ENCODE measurements around the gene ART1. TPM values are rescaled to one million over a fixed set of nuclear protein-coding genes. Genes with fewer than 3 reads are reported as not detected.
"Not testable (repeated sequence)": the region's sequence is repeated elsewhere in the genome, so short reads cannot be mapped to it uniquely, and the experiment has no call there.

Gene ART1
- total RNA-seq, 1 donor from 2014 or later, result not detected

DNA sequence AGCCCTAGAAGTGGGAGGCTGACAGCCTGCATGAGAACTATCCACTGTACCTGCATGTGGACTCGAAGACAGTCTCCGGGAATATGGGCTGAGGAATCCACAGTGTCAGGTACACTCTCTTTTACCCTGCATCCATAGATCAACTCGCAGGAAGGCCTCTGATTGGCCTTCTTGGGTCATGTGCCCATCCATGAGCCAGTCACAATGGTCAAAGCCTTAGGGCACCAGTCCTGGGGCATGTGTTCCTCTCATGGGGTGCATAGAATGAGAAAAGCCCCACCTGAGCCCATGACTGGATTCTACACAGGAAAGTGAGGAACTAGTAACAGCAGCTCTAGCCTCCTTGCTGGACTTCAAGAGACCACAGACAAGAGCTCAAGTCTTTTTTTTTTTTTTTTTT, 10.6 kb downstream of the ART1 start:
- Mint-ChIP-seq H3K4me3 (no peak overlapping the region), H3K4me1 (no peaks in the 10 kb centered on the region), H3K9me3 (no peaks in the 10 kb centered on the region), H3K36me3 (no peaks in the 10 kb centered on the region), H3K27me3 (ENCODE audit: low read depth) (peaks cover 10% of the 10 kb centered on the region), H3K27ac (no peak overlapping the region)
- TF ChIP-seq, protein P1, sequence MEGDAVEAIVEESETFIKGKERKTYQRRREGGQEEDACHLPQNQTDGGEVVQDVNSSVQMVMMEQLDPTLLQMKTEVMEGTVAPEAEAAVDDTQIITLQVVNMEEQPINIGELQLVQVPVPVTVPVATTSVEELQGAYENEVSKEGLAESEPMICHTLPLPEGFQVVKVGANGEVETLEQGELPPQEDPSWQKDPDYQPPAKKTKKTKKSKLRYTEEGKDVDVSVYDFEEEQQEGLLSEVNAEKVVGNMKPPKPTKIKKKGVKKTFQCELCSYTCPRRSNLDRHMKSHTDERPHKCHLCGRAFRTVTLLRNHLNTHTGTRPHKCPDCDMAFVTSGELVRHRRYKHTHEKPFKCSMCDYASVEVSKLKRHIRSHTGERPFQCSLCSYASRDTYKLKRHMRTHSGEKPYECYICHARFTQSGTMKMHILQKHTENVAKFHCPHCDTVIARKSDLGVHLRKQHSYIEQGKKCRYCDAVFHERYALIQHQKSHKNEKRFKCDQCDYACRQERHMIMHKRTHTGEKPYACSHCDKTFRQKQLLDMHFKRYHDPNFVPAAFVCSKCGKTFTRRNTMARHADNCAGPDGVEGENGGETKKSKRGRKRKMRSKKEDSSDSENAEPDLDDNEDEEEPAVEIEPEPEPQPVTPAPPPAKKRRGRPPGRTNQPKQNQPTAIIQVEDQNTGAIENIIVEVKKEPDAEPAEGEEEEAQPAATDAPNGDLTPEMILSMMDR (IDR thresholded peaks at IDR 0.05; ENCODE audit: unreplicated experiment), result no peak
- no peak for DNase-seq (ENCODE audit: low spot score in 2 of 2, unreplicated experiment in 2 of 2)

DNA sequence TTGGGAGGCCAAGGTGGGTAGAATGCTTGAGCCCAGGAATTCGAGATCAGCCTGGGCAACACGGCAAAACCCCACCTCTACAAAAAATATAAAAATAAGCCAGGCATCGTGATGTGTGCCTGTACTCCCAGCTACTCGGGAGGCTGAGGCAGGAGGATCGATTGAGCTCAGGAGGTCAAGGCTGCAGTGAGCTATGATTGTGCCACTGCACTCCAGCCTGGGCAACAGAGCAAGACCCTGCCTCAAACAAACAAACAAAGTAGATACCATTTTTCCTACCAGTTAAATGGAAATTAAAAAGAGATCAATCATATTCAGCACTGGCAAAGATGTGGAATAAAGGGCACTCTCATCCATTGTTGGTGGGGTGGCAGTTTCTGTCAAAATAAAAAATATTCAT, 12.4 kb downstream of the ART1 start:
- H3K27ac Mint-ChIP-seq; H3K4me1 Mint-ChIP-seq; H3K36me3 Mint-ChIP-seq; H3K27me3 Mint-ChIP-seq (ENCODE audit: low read depth); H3K4me3 Mint-ChIP-seq; H3K9me3 Mint-ChIP-seq; DNase-seq (ENCODE audit: low spot score in 2 of 2, unreplicated experiment in 2 of 2): not testable (repeated sequence)

DNA sequence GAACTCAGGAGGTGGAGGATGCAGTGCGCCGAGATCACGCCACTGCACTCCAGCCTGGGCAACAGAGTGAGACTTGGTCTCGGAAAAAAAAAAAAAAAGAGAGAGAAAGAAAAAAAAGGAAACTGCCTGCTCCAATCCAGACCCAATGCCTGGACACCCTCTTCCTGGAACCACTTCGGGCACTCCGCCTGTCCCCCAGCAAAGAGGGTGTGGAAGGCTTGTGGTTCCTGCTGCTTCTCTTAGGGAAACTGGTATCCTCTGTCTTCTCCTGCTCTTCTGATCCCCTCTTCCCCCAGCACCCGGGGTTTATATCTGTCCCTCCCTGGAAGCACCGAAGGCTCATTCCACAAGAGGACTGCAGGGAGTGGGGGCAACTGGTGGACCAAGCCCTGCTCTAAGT, 13.3 kb downstream of the ART1 start:
- peaks cover 6% of the 10 kb centered on the region for H3K27me3 Mint-ChIP-seq (ENCODE audit: low read depth)
- no peak overlapping the region for H3K4me3 Mint-ChIP-seq
- H3K27ac Mint-ChIP-seq, result no peak overlapping the region
- no peaks in the 10 kb centered on the region for H3K4me1 Mint-ChIP-seq
- no peaks in the 10 kb centered on the region for H3K9me3 Mint-ChIP-seq
- no peak for DNase-seq (ENCODE audit: low spot score in 2 of 2, unreplicated experiment in 2 of 2)
- no peaks in the 10 kb centered on the region for H3K36me3 Mint-ChIP-seq
- TF ChIP-seq, protein P1 (IDR thresholded peaks at IDR 0.05; ENCODE audit: unreplicated experiment), result no peak

DNA sequence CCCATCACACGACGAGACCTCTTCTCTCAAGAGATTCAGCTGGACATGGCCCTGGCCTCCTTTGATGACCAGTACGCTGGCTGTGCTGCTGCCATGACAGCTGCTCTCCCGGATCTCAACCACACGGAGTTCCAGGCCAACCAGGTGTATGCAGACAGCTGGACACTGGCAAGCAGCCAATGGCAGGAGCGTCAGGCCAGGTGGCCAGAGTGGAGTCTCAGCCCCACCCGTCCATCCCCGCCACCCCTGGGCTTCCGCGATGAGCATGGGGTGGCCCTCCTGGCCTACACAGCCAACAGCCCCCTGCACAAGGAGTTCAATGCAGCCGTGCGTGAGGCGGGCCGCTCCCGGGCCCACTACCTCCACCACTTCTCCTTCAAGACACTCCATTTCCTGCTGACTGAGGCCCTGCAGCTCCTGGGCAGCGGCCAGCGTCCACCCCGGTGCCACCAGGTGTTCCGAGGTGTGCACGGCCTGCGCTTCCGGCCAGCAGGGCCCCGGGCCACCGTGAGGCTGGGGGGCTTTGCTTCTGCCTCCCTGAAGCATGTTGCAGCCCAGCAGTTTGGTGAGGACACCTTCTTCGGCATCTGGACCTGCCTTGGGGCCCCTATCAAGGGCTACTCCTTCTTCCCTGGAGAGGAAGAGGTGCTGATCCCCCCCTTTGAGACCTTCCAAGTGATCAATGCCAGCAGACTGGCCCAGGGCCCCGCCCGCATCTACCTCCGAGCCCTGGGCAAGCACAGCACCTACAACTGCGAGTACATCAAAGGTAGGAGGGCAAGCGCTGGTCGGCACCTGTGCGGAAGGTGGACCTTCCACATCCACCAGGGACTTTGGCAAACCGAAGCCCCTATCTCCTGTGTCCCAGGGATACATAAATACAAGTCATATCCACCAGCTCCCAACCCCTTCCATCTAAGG, 14.9 kb downstream of the ART1 start:
- H3K27ac Mint-ChIP-seq, result no peak overlapping the region
- no peaks in the 10 kb centered on the region for H3K4me1 Mint-ChIP-seq

DNA sequence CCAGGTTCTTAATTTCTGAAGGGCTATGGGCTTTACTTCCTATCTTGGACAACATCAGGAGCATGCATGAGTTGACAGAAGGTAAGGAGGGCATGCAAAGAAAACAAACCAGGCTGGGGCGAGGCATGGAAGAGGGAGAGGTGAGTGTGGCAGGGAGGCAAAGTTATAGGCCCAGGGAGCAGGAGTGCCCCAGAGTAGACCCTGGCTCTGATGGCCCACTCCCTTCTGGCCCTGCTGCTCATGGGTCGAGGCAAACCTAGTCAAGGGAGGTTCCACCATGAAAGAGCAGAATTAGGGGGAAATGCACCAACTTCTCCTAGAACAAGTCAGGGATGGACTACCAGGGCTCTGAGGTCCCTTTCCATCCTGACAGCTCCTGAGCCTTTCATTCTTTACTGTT, 16.0 kb downstream of the ART1 start:
- TF ChIP-seq, protein P1 (IDR thresholded peaks at IDR 0.05; ENCODE audit: unreplicated experiment), result no peak
- Mint-ChIP-seq H3K27ac (no peak overlapping the region), H3K36me3 (peaks cover 17% of the 10 kb centered on the region), H3K4me1 (no peaks in the 10 kb centered on the region), H3K9me3 (no peaks in the 10 kb centered on the region), H3K4me3 (no peak overlapping the region), H3K27me3 (ENCODE audit: low read depth) (peaks cover 6% of the 10 kb centered on the region)
- DNase-seq (ENCODE audit: low spot score in 2 of 2, unreplicated experiment in 2 of 2), result no peak

More for the DNA sequence above, 14.9 kb downstream of the ART1 start:
- H3K9me3 Mint-ChIP-seq, result no peaks in the 10 kb centered on the region
- peaks cover 12% of the 10 kb centered on the region for H3K36me3 Mint-ChIP-seq
- peaks cover 6% of the 10 kb centered on the region for H3K27me3 Mint-ChIP-seq (ENCODE audit: low read depth)
- H3K4me3 Mint-ChIP-seq, result no peak overlapping the region
- DNase-seq (ENCODE audit: low spot score in 2 of 2, unreplicated experiment in 2 of 2), result no peak
- TF ChIP-seq, protein P1 (IDR thresholded peaks at IDR 0.05; ENCODE audit: unreplicated experiment), result no peak

DNA sequence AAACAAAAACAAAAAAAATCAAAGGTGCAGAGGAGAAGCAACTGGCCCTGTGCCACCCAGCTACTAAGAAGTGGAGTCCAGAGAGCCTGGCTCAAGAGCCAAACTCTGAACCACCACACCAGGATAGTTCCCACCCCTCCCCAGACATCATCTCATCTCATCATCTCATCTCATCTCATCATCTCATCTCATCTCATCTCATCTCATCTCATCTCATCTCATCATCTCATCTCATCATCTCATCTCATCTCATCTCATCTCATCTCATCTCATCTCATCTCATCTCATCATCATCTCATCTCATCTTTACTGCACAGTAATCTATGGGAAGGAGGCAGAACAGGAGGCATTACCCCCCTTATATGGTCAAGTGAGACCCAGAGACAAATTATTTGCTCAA, 17.9 kb downstream of the ART1 start:
- no peaks in the 10 kb centered on the region for H3K4me1 Mint-ChIP-seq
- TF ChIP-seq, protein P1 (IDR thresholded peaks at IDR 0.05; ENCODE audit: unreplicated experiment), result no peak
- DNase-seq (ENCODE audit: low spot score in 2 of 2, unreplicated experiment in 2 of 2), result no peak
- peaks cover 6% of the 10 kb centered on the region for H3K27me3 Mint-ChIP-seq (ENCODE audit: low read depth)
- H3K27ac Mint-ChIP-seq, result no peak overlapping the region
- peaks cover 20% of the 10 kb centered on the region for H3K36me3 Mint-ChIP-seq
- H3K9me3 Mint-ChIP-seq, result no peaks in the 10 kb centered on the region
- no peak overlapping the region for H3K4me3 Mint-ChIP-seq
